GM18867 (cell line): ENCODE data around the gene ZNF92.
"Not testable (repeated sequence)": the region's sequence is repeated elsewhere in the genome, so short reads cannot be mapped to it uniquely, and the experiment has no call there.

Experiments
- ATAC-seq: cut with Tn5 transposase; IDR thresholded peaks from one replicate; pipeline ENCODE4 v1.9.1; 2021; ENCODE audit warnings: mild to moderate bottlenecking, moderate library complexity; ENCODE audit not compliant: unreplicated experiment

The ZNF92 gene

DNA sequence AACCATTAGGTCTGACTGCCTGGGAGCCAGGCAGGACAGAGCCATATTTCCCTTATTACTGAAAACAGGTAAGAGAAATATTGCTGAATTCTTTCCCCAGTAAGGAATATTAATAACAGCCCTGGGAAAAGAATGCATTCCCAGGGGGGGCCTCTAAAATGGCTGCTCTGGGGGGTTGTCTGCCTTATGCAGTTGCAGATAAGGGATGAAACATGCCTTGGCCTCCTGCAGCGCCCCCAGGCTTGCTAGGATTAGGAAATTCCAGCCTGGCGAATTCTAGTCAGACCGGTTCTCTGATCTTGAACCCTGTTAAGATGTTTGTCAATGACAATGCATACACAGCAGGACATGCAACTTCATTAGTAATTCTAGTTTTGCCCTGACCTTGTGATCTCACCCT, 49.6 kb downstream of the ZNF92 start:
- ATAC-seq = not testable (repeated sequence)

DNA sequence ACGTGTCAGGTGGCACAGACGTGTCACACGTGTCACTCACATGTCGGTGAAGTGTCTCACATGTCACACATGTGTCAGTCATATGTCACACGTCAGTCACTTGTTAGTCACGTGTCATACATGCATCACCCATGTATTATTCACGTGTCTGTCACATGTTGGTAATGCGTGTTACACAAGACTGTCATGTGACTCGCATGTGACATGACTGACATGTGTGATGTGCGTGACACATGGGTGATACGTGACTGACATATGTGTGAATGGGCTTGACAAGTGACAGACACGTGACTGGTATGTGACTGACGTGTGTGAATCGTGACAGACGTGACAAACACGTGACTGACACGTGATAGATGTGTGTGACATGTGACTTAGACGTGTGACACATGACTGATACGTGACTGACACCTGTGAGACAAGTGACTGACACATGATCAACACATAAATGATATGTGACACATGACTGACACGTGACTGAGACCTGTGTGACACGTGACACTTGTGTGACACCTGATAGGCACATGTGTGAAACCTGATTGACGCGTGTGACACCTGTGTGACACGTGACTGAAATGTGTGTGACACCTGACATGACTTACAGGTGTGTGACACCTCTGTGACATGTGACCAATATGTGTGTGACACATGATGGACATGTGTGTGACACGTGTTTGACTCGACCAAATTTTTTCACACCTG, 56.1 kb downstream of the ZNF92 start:
- ATAC-seq = no peak

DNA sequence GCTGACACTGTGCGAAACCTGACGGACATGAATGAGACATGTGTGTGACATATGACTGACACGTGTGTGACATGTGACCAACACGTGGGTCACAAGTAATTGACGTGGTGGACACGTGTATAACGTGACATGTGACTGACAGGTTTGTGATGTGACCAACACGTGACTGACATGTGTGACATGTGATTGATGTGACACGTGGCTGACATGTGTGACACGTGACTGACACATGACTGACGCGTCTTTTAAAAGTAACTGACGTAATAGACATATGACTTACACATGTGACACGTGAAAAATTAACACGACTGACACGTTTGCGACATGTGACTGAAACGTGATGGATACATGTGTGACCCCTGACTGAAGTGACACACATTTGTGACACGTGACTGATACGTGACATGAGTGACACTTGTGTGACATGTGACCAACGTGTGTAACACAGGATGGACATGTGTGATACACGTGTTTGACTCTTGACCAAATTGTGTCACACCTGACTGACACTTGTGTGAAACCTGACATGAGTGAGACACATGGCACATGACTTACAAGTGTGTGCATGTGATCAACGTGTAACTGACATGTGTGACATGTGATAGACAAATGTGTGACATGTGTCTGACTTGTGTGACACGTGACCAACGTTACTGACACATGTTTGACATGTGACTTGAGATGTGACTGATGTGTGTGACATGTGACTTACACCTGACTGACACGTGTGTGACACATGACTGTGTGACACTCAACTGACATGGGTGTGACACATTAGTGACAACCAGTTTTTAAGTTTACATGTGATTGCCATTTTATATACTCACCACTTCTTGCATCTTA, 56.9 kb downstream of the ZNF92 start:
- ATAC-seq = no peak

DNA sequence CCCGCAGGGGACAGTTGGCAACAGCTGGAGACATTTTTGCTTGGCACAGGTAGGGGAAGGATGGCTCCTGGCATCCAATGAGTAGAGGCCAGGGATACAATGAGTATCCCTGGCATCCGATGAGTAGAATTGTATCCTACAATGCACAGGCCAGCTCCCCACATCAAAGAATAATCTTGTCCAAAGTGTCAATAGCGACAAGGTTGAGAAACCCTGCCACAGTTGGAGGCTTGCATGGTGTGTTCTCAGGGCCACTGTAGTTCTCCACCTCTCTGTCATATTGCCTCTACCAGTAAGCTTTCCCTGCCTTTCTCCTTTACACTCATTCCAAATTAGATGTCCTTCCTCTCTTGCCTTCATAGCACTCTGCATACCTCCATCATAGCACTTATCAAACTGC, 60.7 kb downstream of the ZNF92 start:
- ATAC-seq = no peak

DNA sequence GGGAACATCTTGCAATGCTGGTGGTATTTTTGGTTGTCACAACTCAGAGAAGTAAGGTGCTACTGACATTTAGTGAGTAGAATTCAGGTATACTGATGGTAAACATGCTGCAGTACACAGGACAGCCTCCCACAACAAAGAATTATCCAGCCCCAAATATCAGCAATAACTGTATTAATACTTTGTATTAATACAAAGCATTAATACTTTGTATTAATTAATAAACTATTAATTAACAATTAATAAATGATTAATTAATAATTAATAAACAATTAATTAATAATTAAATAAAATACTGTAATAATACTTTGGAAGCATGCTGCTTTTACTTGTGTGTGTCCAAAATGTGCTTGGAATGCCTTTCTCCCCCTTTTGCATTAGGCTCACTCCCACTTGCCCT, 62.5 kb downstream of the ZNF92 start:
- no peak for ATAC-seq

DNA sequence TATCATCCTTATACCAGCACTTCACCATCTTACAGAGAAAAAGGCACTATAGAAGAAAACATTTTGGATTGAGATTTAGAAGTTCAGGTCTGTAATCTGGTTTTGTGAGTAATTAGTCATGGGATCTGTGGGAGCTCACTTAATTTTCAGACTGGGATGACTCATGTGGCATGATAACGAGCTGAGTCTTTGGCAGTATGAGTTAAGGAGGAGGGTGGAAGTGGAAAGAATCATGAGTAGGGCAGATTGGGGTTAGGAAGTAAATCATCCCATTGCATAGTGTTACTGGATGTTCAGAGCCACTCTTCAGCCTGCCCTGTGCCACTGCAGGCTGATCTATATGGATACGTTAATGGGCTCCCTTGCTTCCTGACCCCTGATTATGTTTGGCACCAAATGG, 64.9 kb downstream of the ZNF92 start:
- ATAC-seq = no peak

DNA sequence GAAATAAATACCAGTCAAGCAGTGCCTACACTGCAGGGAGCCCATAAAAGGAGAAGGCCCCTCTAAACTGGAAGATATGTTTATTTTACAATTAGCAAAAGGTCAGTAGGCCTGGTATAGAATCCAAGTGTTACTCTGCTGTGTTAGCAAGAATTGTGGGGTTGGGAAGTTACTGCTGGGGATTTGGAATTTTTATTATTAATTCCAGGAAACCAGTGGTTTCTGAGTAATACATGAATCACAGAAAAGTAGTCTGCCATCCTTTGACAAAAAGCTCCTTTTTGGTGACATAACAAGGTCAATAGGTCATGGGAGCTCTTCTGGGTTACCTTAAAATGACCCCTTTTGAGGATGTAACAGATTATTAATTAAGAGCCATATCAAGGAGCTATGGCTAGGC, 67.4 kb downstream of the ZNF92 start:
- ATAC-seq = no peak

DNA sequence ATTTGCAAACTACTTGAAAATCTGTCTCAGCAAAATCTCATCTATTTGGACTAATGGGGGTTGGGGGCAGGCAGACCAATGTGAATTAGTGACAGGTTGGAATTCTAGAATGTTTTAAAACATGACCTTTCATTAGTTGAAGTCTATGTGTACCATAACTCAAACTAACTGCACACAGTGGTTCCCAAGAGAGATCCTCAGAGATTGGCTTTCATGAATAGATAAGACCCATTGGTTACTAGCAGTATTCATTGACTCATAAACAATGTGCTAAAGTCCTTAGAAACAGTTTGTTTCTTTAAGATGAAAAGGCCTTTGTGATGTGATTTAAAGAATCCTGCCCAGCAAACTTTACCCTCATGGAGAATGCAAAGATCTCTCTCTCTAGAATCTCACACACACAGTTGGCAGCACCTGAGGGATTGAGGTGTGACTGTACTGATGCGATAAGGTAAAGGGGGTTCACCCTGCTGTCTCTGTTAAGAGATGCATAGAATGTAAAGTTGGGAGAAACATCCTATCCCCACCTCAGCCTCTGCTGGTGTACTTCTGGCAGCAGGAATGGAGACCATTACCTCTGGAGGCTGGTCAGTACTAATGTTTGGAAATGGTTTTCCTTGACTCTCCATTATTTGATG, 70.7 kb downstream of the ZNF92 start:
- ATAC-seq = no peak

DNA sequence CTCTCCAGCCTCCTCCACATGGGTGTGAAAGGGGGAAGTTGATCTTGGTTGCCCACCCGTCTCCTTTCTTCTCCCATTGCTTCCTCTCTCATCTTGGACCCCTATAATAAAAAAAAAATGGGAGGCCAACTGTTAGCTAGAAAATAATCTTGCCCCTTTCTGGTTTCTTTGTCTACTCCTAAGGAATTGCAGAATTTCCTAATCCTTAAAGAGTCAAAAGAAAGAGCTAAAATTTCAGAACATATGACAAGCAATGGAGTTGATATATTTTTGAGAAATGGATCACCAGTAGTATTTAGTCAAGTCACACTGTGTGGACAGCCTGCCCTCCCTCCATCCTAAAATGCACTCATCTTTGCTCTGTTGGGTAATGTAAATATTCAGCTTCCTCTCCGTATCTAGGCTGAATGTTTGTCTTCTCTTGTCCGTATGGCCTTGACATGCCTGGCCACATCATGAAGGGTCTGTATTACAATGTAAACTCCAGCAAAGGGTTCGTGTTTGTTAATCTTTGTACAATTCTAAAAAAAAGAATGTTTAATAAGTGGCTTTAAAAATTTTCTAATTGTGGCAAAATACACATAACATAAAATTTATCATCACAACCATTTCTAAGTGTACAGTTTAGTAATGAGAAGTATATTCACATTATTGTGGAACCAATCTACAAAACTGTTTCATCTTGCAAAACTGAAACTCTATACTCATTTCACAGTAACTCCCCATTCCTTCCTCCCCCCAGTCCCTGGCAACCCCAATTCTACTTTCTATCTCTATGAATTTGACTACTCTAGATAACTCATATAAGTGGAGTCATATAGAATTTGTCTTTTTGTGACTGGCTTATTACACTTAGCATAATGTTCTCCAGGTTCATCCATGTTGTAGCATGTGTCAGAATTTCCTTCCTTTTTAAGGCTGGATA, 71.5 kb downstream of the ZNF92 start:
- ATAC-seq = no peak

DNA sequence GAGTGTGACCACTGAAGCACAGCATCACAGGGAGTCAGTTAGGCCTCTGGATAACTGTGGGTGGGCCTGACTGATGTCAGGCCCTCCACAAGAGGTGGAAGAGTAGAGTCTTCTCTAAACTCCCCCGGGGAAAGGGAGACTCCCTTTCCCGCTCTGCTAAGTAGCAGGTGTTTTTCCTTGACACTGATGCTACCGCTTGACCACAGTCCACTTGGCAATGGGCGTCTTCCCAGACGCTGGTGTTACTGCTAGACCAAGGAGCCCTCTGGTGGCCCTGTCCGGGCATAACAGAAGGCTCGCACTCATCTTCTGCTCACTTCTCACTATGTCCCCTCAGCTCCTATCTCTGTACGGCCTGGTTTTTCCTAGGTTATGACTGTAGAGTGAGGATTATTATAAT, 73.4 kb downstream of the ZNF92 start:
- ATAC-seq = not testable (repeated sequence)

DNA sequence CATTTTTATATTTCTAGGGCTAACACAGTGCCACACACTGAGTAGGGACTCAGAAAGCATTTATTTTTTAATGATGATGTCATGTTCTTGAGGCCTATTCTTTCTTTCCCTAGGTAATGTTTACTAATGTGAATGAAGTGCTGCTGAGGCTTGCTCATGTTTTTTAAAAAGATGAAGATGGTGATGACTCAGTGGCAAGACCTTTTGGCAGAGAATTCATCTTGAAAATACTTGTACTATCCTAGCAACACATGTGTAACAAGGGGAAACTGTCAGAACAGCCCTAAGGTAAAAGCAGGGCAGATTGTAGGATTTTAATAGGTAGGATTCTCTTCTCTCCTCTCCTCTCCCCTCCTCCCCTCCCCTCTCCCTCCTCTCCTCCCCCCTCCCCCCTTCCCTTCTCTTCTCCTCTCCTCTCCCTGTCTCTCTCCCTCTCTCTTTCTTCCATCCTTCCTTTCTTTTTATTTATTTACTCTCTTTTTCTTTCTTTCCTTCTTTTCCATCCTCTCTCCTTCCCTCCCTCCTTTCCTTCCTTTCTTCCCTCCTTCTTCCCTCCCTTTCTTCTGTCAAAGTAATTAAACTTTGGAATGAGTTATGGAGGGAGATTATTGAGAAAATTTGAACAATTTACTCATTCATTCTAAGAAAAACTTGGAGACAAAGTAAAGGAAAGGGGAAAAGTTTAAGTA, 75.3 kb downstream of the ZNF92 start:
- ATAC-seq = no peak

DNA sequence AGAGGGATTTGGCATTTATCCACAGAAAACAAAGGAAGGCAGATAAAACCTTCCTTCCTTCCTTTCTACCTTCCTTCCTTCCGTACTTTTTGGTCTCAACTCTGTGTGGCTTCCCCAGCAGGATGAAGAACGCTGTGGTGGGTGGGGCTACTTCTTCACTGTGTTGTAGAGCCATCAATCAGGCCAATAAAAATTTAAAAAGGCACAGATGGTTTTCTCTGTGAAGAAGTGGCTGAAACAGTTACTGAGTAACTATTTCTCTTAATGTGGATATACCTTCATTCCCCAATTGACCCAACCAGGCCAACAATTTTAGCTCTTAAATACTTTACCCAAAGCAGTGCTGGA, 75.8 kb downstream of the ZNF92 start:
- ATAC-seq = no peak
